MCF 10A (cell line): ENCODE results near the gene TMEM31. TPM values are rescaled to one million over a fixed set of nuclear protein-coding genes. Genes with fewer than 3 reads are reported as not detected.

Experiments used
- BruUV-seq: library from RNA; stranded (reverse); fragments of 400-500 nt; replicated peaks from 2 replicates; lab custom pipeline; 2021; lab: Mats Ljungman, UMichigan
- CTCF ChIA-PET: fragments of 300-600 bp; sonication (Branson Sonifier 250); formaldehyde crosslinking; extraction: SDS; loops from one replicate; lab custom pipeline; 2021; ENCODE audit warnings: antibody characterized with exemption, inconsistent platforms; lab: Yijun Ruan, JAX
- POLR2A ChIA-PET: fragments of 300-600, 350-650 bp; sonication (Branson Sonifier 250); formaldehyde crosslinking; extraction: SDS; loops from one replicate; lab custom pipeline; 2020; ENCODE audit warnings: antibody characterized with exemption, inconsistent platforms; lab: Yijun Ruan, JAX
- DNase-seq: peaks from one replicate; pipeline ENCODE4 v3.0.0-alpha.2; 2018; ENCODE audit not compliant: unreplicated experiment
- H3K27ac Mint-ChIP-seq: one replicate; pipeline ENCODE4 v1.8.0; 2022; ENCODE audit warnings: mild to moderate bottlenecking, low read depth, mixed read lengths; ENCODE audit not compliant: unreplicated experiment
- H3K27me3 Mint-ChIP-seq: one replicate; pipeline ENCODE4 v1.8.0; 2022; ENCODE audit warnings: mixed read lengths; ENCODE audit not compliant: insufficient read depth, unreplicated experiment
- H3K36me3 Mint-ChIP-seq: one replicate; pipeline ENCODE4 v1.8.0; 2022; ENCODE audit warnings: mild to moderate bottlenecking, moderate library complexity, mixed read lengths; ENCODE audit not compliant: insufficient read depth, unreplicated experiment
- H3K4me1 Mint-ChIP-seq: one replicate; pipeline ENCODE4 v1.8.0; 2022; ENCODE audit warnings: mixed read lengths; ENCODE audit not compliant: insufficient read depth, unreplicated experiment
- H3K4me3 Mint-ChIP-seq: one replicate; pipeline ENCODE4 v1.8.0; 2022; ENCODE audit warnings: mild to moderate bottlenecking, moderate library complexity, mixed read lengths; ENCODE audit not compliant: unreplicated experiment
- H3K9me3 Mint-ChIP-seq: one replicate; pipeline ENCODE4 v1.8.0; 2022; ENCODE audit warnings: mixed read lengths; ENCODE audit not compliant: unreplicated experiment
- intact Hi-C: fragments of 100-400 bp; cut with micrococcal nuclease; formaldehyde crosslinking; loops from 2 replicates; pipeline ENCODE4 v1.14.1; 2022
- total RNA-seq: library from RNA; stranded (reverse); gene quantifications from 2 replicates; pipeline ENCODE4 v1.2.3, GENCODE V29; 2022
- TF ChIP-seq, protein P1 (sequence below): fragments of 200-600 bp; IDR thresholded peaks from one replicate; pipeline ENCODE4 v1.8.0; 2022; ENCODE audit warnings: antibody characterized with exemption, mild to moderate bottlenecking; ENCODE audit not compliant: unreplicated experiment

TMEM31 gene
- total RNA-seq, 1 experiment from 2014 or later = not detected

DNA sequence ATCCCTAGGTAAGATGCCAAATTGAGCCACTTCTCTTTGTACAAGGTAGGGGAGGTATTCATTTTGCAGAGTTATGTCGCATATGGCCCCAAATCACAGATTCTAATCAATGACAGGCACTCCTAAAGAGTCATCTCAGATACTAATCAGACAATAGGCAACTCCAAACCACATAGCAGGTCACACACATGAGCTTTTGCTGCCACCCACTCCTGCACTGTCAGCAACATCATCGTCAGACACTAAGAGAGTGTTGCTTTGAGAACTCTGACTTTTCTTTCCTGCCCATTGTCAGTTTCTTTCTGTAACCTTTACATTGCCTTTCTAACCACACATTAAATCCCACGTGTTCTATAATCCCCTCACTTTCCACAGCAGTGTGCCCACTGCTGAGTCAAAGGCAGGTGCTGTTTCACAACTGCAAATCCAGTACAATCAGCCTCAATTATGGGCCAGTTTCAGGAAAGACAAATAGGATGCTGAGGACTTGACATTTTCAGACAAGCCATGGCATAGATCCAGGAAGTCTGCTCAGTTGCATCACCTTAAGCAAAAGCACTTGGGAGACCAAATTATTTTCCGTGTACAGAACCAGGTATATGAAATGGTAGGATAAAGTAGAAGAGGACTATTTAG is 23.5 kb downstream of the TMEM31 start:
- H3K27me3 Mint-ChIP-seq = peaks cover 73% of the 10 kb centered on the region
- TF ChIP-seq, protein P1, sequence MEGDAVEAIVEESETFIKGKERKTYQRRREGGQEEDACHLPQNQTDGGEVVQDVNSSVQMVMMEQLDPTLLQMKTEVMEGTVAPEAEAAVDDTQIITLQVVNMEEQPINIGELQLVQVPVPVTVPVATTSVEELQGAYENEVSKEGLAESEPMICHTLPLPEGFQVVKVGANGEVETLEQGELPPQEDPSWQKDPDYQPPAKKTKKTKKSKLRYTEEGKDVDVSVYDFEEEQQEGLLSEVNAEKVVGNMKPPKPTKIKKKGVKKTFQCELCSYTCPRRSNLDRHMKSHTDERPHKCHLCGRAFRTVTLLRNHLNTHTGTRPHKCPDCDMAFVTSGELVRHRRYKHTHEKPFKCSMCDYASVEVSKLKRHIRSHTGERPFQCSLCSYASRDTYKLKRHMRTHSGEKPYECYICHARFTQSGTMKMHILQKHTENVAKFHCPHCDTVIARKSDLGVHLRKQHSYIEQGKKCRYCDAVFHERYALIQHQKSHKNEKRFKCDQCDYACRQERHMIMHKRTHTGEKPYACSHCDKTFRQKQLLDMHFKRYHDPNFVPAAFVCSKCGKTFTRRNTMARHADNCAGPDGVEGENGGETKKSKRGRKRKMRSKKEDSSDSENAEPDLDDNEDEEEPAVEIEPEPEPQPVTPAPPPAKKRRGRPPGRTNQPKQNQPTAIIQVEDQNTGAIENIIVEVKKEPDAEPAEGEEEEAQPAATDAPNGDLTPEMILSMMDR = no peak
- BruUV-seq = no TSS peak
- peaks cover 26% of the 10 kb centered on the region for H3K4me1 Mint-ChIP-seq
- H3K36me3 Mint-ChIP-seq = peaks cover 5% of the 10 kb centered on the region
- peak; percentile 76 for DNase-seq
- CTCF ChIA-PET = no interaction called here
- no peak overlapping the region for H3K4me3 Mint-ChIP-seq
- H3K9me3 Mint-ChIP-seq = no peaks in the 10 kb centered on the region
- POLR2A ChIA-PET = interaction anchor here (0.6 to 1.0 kb wide), 2 partner anchors 12 to 16 kb away, joined by 3 read pairs; no protein-coding TSS in a partner anchor
- no peak overlapping the region for H3K27ac Mint-ChIP-seq
- intact Hi-C loops = no loop called here

DNA sequence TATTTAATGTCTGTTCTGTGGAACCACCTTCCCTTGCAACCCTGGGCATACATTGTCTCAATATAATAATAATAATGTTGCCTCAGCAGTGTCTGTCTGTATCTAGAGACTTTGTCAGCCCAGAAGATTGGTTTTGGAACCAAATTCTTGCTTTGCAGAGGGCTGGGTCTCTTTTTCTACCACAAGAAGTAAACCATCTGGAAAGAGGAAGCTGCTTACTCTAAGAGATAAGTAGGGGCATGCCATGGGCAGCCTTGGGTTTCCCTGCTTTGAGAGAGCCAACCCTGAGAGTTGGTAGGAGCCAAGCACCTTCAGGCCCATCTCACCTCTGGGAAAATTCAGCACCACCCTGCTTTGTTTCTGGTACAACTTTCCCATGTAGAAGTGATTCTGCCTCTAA is 27.0 kb downstream of the TMEM31 start:
- Mint-ChIP-seq H3K27ac (no peak overlapping the region), H3K36me3 (no peaks in the 10 kb centered on the region), H3K27me3 (peaks cover 45% of the 10 kb centered on the region), H3K4me3 (no peak overlapping the region), H3K4me1 (peaks cover 7% of the 10 kb centered on the region), H3K9me3 (no peaks in the 10 kb centered on the region)
- intact Hi-C loops = no loop called here
- TF ChIP-seq, protein P1 = no peak
- no TSS peak for BruUV-seq
- no peak for DNase-seq
- POLR2A ChIA-PET = no interaction called here
- CTCF ChIA-PET = interaction anchor here (0.6 to 1.5 kb wide), 2 partner anchors 10 to 107 kb away, joined by 3 read pairs; no protein-coding TSS in a partner anchor

DNA sequence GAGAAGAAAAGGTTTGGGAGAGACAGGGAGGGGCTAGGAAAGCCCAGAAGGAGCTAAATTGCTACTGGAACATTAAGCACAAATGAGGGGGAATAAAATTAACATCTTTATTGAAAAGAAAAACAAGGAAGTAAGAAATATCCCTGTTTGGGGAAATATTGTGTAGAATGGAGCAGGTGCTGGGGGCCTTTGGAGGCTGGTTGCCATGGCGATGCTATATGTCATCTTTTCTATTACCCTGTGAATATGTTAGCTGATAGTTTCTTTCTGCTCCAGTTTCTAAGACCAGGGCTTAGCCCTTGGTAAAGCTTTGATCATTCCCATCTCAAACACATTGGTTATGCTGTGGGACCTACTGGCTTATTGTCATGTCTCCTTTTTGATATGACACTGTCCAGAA is 28.7 kb downstream of the TMEM31 start:
- TF ChIP-seq, protein P1 = no peak
- peaks cover 38% of the 10 kb centered on the region for H3K27me3 Mint-ChIP-seq
- no peak overlapping the region for H3K4me3 Mint-ChIP-seq
- intact Hi-C loops = no loop called here
- H3K36me3 Mint-ChIP-seq = peaks cover 6% of the 10 kb centered on the region
- H3K27ac Mint-ChIP-seq = no peak overlapping the region
- CTCF ChIA-PET = interaction anchor here (0.7 kb wide), 1 partner anchor 29 kb away, joined by 4 read pairs; the partner anchor contains the start of gene TMEM31
- peaks cover 3% of the 10 kb centered on the region for H3K4me1 Mint-ChIP-seq
- POLR2A ChIA-PET = no interaction called here
- H3K9me3 Mint-ChIP-seq = no peaks in the 10 kb centered on the region
- no TSS peak for BruUV-seq
- DNase-seq = no peak

DNA sequence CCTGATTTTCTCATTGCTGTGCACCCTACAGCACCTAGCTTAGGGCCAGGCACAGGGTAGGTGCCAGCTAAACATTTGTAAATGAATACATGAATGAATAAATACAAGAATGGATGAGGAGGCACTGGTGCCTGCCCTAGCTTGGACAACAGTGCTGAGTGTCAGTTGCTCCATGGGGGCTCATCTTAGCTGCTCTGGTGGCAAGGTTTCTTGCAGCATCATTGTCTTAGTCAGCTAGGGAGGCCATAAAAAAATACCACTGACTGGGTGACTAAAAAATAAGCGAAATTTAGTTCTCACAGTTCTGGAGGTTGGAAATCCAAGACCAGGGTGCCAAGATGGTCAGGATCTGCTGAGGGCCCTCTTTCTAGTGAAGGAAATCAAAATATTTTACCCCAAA is 31.2 kb downstream of the TMEM31 start:
- Mint-ChIP-seq H3K4me3 (no peak overlapping the region), H3K4me1 (no peaks in the 10 kb centered on the region), H3K27ac (no peak overlapping the region), H3K9me3 (no peaks in the 10 kb centered on the region), H3K36me3 (peaks cover 6% of the 10 kb centered on the region), H3K27me3 (peaks cover 60% of the 10 kb centered on the region)
- DNase-seq = no peak
- intact Hi-C loops = no loop called here
- ChIA-PET POLR2A (no interaction called here), CTCF (no interaction called here)
- BruUV-seq = no TSS peak
- TF ChIP-seq, protein P1 = no peak
